H9 (cell line): ENCODE results near the gene EVPL. TPM values are rescaled to one million over a fixed set of nuclear protein-coding genes. Genes with fewer than 3 reads are reported as not detected.

Source experiments
- DNase-seq: peaks from one replicate; pipeline ENCODE4 v3.0.0-alpha.2; 2017
- H2AFZ ChIP-seq: one replicate; pipeline ENCODE4 v1.6.1; 2013; ENCODE audit warnings: mild to moderate bottlenecking, low read length, control low read depth, moderate library complexity
- H2AK5ac ChIP-seq: 2 replicates; pipeline ENCODE4 v1.6.1; 2013; ENCODE audit warnings: low read length, control low read depth, mixed read lengths; ENCODE audit not compliant: insufficient read length
- H2BK120ac ChIP-seq: one replicate; pipeline ENCODE4 v1.6.1; 2013; ENCODE audit warnings: low read depth, mild to moderate bottlenecking, low read length, control low read depth, inconsistent platforms; ENCODE audit not compliant: poor library complexity, severe bottlenecking
- H2BK12ac ChIP-seq: 2 replicates; pipeline ENCODE4 v1.6.1; 2013; ENCODE audit warnings: low read length, control low read depth, mixed read lengths, low read depth; ENCODE audit not compliant: insufficient read length
- H2BK15ac ChIP-seq: 2 replicates; pipeline ENCODE4 v1.6.1; 2013; ENCODE audit warnings: low read depth, low read length, control low read depth
- H2BK20ac ChIP-seq: one replicate; pipeline ENCODE4 v1.6.1; 2013; ENCODE audit warnings: low read depth, mild to moderate bottlenecking, low read length, control low read depth, inconsistent platforms; ENCODE audit not compliant: poor library complexity, severe bottlenecking
- H2BK5ac ChIP-seq: 2 replicates; pipeline ENCODE4 v1.6.1; 2013; ENCODE audit warnings: low read length, control low read depth, mixed read lengths; ENCODE audit not compliant: insufficient read length
- H3K14ac ChIP-seq: 2 replicates; pipeline ENCODE4 v1.6.1; 2013; ENCODE audit warnings: low read length, control low read depth; ENCODE audit not compliant: insufficient read depth
- H3K18ac ChIP-seq: 2 replicates; pipeline ENCODE4 v1.6.1; 2013; ENCODE audit warnings: low read depth, mild to moderate bottlenecking, mixed read lengths, low read length, control low read depth; ENCODE audit not compliant: insufficient read length
- H3K23ac ChIP-seq: 2 replicates; pipeline ENCODE4 v1.6.1; 2013; ENCODE audit warnings: low read length, control low read depth, mixed read lengths, low read depth; ENCODE audit not compliant: insufficient read length
- H3K23me2 ChIP-seq: 2 replicates; pipeline ENCODE4 v1.6.1; 2013; ENCODE audit warnings: low read depth, mild to moderate bottlenecking, mixed read lengths, low read length, control low read depth; ENCODE audit not compliant: insufficient read length, poor library complexity, severe bottlenecking
- H3K27ac ChIP-seq: 2 replicates; pipeline ENCODE4 v1.5.1; 2013; ENCODE audit warnings: low read length, control low read depth, mixed read lengths, low read depth; ENCODE audit not compliant: insufficient read length
- H3K27me3 ChIP-seq: 2 replicates; pipeline ENCODE4 v1.6.1; 2013; ENCODE audit warnings: low read length, control low read depth, inconsistent platforms; ENCODE audit not compliant: insufficient read depth
- H3K4ac ChIP-seq: 2 replicates; pipeline ENCODE4 v1.6.1; 2013; ENCODE audit warnings: low read depth, mild to moderate bottlenecking, control low read depth, inconsistent platforms, low read length, moderate library complexity
- H3K4me1 ChIP-seq: 2 replicates; pipeline ENCODE4 v1.6.1; 2013; ENCODE audit warnings: low read length, control low read depth, inconsistent platforms; ENCODE audit not compliant: insufficient read depth
- H3K4me2 ChIP-seq: 2 replicates; pipeline ENCODE4 v1.6.1; 2013; ENCODE audit warnings: low read length, control low read depth, mixed read lengths; ENCODE audit not compliant: insufficient read length, insufficient read depth
- H3K56ac ChIP-seq: 2 replicates; pipeline ENCODE4 v1.6.1; 2013; ENCODE audit warnings: low read depth, mild to moderate bottlenecking, mixed read lengths, low read length, control low read depth; ENCODE audit not compliant: insufficient read length
- H3K79me1 ChIP-seq: 2 replicates; pipeline ENCODE4 v1.6.1; 2013; ENCODE audit warnings: low read depth, mild to moderate bottlenecking, moderate library complexity, low read length, control low read depth, inconsistent platforms; ENCODE audit not compliant: insufficient read depth, poor library complexity, severe bottlenecking
- H3K79me2 ChIP-seq: 2 replicates; pipeline ENCODE4 v1.6.1; 2013; ENCODE audit warnings: low read length, control low read depth, inconsistent platforms; ENCODE audit not compliant: insufficient read depth
- H3K9ac ChIP-seq: 2 replicates; pipeline ENCODE4 v1.6.1; 2013; ENCODE audit warnings: low read length, control low read depth, mixed read lengths; ENCODE audit not compliant: insufficient read length; ENCODE audit errors: extremely low read depth
- H3K9me3 ChIP-seq: one replicate; pipeline ENCODE4 v1.6.1; 2013; ENCODE audit warnings: low read depth, low read length, inconsistent platforms; ENCODE audit not compliant: control insufficient read depth
- H3T11ph ChIP-seq: one replicate; pipeline ENCODE4 v1.6.1; 2013; ENCODE audit warnings: mild to moderate bottlenecking, low read length, control low read depth, inconsistent platforms
- H4K20me1 ChIP-seq: one replicate; pipeline ENCODE4 v1.6.1; 2013; ENCODE audit not compliant: control insufficient read depth, insufficient read length, insufficient read depth
- H4K5ac ChIP-seq: 2 replicates; pipeline ENCODE4 v1.6.1; 2013; ENCODE audit warnings: low read depth, mild to moderate bottlenecking, mixed read lengths, low read length, control low read depth; ENCODE audit not compliant: insufficient read length
- H4K8ac ChIP-seq: replicated peaks from 2 replicates; pipeline ENCODE4 v1.6.1; 2013; ENCODE audit warnings: low read length, control low read depth, mixed read lengths, low read depth; ENCODE audit not compliant: insufficient read length
- H4K91ac ChIP-seq: 2 replicates; pipeline ENCODE4 v1.6.1; 2013; ENCODE audit warnings: low read depth, mild to moderate bottlenecking, moderate library complexity, mixed read lengths, low read length, control low read depth; ENCODE audit not compliant: insufficient read length
- H3K27ac Mint-ChIP-seq, 3 experiments: 2 replicates in 2 of 3; 3 replicates in 1 of 3; pipeline ENCODE4 v1.8.0; 2020 to 2021; ENCODE audit warnings: mixed read lengths in 3 of 3, mild to moderate bottlenecking in 1 of 3, moderate library complexity in 1 of 3
- H3K27me3 Mint-ChIP-seq: 2 replicates; pipeline ENCODE4 v1.8.0; 2021; ENCODE audit warnings: low read depth, mild to moderate bottlenecking, moderate library complexity, mixed read lengths
- H3K36me3 Mint-ChIP-seq, 3 experiments: 2 replicates in 2 of 3; 3 replicates in 1 of 3; pipeline ENCODE4 v1.8.0; 2020 to 2021; ENCODE audit warnings: low read depth in 3 of 3, mixed read lengths in 3 of 3; ENCODE audit not compliant: insufficient read depth in 1 of 3
- H3K4me1 Mint-ChIP-seq, 2 experiments: 2 replicates each; pipeline ENCODE4 v1.8.0; 2020; ENCODE audit warnings: mixed read lengths in 2 of 2
- H3K4me3 Mint-ChIP-seq, 2 experiments: 2 replicates in 1 of 2; 3 replicates in 1 of 2; pipeline ENCODE4 v1.8.0; 2020 to 2021; ENCODE audit warnings: mild to moderate bottlenecking in 2 of 2, mixed read lengths in 2 of 2, moderate library complexity in 1 of 2
- H3K9me3 Mint-ChIP-seq, 2 experiments: 2 replicates in 1 of 2; 3 replicates in 1 of 2; pipeline ENCODE4 v1.8.0; 2020; ENCODE audit warnings: mild to moderate bottlenecking in 2 of 2, mixed read lengths in 2 of 2, moderate library complexity in 1 of 2
- CTCF ChIP-seq: fragments of 200-600 bp; sonication (generic); conservative IDR thresholded peaks from 3 replicates; pipeline ENCODE4 v1.8.0; 2021; ENCODE audit warnings: antibody characterized with exemption, mild to moderate bottlenecking
- WGBS: extraction: QIAGEN DNeasy Blood & Tissue Kit; methylation state at CpG from one replicate; pipeline ENCODE4 v1.1.7; 2013; ENCODE audit warnings: missing lambda C conversion rate, low lambda C conversion rate, mixed read lengths; ENCODE audit not compliant: insufficient read length; ENCODE audit errors: extremely low coverage; 5-methylcytosine and 5-hydroxymethylcytosine counted together
- total RNA-seq: library from RNA; stranded (reverse); gene quantifications from 2 replicates; pipeline ENCODE4 v1.2.1, GENCODE V29; 2021

Gene EVPL
- total RNA-seq, 1 experiment from 2014 or later, result 0.48 TPM

DNA sequence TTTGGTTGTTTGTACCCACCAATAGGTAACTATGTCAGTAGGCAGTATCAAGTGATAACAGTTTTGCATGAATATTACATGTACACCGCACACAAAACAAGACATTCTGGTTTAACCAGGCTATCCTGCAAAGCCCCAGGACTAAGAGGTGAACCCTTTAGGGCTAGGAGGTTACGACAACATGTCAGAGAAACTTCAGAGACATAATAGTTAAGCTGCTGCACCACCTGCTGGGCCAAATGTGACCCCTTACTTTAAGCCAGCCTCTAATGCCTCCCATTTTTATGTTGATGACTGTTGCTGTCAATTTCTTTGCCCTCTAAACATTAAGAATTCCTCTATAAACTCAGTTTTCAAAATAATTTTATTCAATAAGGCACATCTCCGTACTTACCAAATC lies 29.8 kb upstream of the EVPL start:
- Mint-ChIP-seq H3K4me3 (no peak overlapping the region), H3K4me1 (peaks cover 4 to 7% of the 10 kb centered on the region in 2 experiments), H3K9me3 (no peaks in the 10 kb centered on the region), H3K36me3 (peaks cover 33 to 80% (median 71%) of the 10 kb centered on the region in 3 experiments), H3K27ac (no peak overlapping the region; a peak in 1 of 7 replicates), H3K27me3 (no peaks in the 10 kb centered on the region)
- H3K18ac ChIP-seq, result no peak overlapping the region
- H3K4me2 ChIP-seq, result no peak overlapping the region
- WGBS, result no CpG with 5 or more reads among the region's 3 CpGs
- H2BK15ac ChIP-seq, result no peak overlapping the region
- no peak overlapping the region for H3K27ac ChIP-seq
- H2BK12ac ChIP-seq, result no peak overlapping the region
- no peak overlapping the region for H2BK20ac ChIP-seq
- H3K79me2 ChIP-seq, result no peaks in the 10 kb centered on the region
- H3K9ac ChIP-seq, result no peak overlapping the region
- no peak overlapping the region for H3K23ac ChIP-seq
- no peak overlapping the region for H2AFZ ChIP-seq
- no peaks in the 10 kb centered on the region for H3K9me3 ChIP-seq
- no peaks in the 10 kb centered on the region for H4K20me1 ChIP-seq
- H4K8ac ChIP-seq, result no peak overlapping the region
- no peak for TF ChIP-seq CTCF
- no peak overlapping the region for H4K5ac ChIP-seq
- H3T11ph ChIP-seq, result no peak overlapping the region
- H2BK120ac ChIP-seq, result no peak overlapping the region
- H3K56ac ChIP-seq, result no peak overlapping the region
- no peak overlapping the region for H2BK5ac ChIP-seq
- no peak for DNase-seq
- H2AK5ac ChIP-seq, result no peak overlapping the region
- H3K27me3 ChIP-seq, result no peaks in the 10 kb centered on the region
- H3K79me1 ChIP-seq, result no peaks in the 10 kb centered on the region
- no peak overlapping the region for H3K14ac ChIP-seq
- no peak overlapping the region for H3K4ac ChIP-seq
- H3K4me1 ChIP-seq, result no peaks in the 10 kb centered on the region
- H4K91ac ChIP-seq, result no peak overlapping the region
- no peaks in the 10 kb centered on the region for H3K23me2 ChIP-seq
